ENCODE measurements around the gene IMMT.

DNA sequence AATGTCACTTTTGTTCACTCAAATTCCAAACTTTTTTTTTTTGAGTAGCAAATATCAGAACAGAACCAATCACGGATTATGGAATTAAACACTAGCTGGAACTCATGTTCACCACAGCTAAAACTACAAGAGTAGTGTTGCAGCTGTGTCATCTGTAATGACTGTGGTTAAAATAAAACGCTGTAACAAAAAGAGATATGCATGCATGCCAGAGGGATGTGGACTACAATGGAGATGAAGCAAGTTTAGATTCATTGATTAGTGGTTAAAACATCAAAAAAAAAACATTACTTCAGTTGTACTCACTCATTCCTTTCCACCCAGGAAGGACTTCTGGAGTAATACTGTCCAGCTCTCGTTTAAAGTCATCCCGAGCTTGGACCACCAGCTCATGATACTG, 37.0 kb downstream of the IMMT start:
- TF ChIP-seq, protein P1, sequence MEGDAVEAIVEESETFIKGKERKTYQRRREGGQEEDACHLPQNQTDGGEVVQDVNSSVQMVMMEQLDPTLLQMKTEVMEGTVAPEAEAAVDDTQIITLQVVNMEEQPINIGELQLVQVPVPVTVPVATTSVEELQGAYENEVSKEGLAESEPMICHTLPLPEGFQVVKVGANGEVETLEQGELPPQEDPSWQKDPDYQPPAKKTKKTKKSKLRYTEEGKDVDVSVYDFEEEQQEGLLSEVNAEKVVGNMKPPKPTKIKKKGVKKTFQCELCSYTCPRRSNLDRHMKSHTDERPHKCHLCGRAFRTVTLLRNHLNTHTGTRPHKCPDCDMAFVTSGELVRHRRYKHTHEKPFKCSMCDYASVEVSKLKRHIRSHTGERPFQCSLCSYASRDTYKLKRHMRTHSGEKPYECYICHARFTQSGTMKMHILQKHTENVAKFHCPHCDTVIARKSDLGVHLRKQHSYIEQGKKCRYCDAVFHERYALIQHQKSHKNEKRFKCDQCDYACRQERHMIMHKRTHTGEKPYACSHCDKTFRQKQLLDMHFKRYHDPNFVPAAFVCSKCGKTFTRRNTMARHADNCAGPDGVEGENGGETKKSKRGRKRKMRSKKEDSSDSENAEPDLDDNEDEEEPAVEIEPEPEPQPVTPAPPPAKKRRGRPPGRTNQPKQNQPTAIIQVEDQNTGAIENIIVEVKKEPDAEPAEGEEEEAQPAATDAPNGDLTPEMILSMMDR (IDR thresholded peaks at IDR 0.05; ENCODE audit: low read depth, low read length) = no peak
- TF ChIP-seq POLR2A (IDR thresholded peaks at IDR 0.05; ENCODE audit: extremely low read depth, insufficient read length) = no peak
- TF ChIP-seq, protein P2, sequence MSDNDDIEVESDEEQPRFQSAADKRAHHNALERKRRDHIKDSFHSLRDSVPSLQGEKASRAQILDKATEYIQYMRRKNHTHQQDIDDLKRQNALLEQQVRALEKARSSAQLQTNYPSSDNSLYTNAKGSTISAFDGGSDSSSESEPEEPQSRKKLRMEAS (IDR thresholded peaks at IDR 0.05; ENCODE audit: low read depth, low read length) = no peak

Data from NB4 (cell line).